Hematopoietic multipotent progenitor cell treated with erythropoietin and hydrocortisone succinate and interleukin-3 and kit ligand, for 6 days (in vitro differentiated cells): Measurements from ENCODE around the gene CYP17A1.
"Not testable (repeated sequence)": the region's sequence is repeated elsewhere in the genome, so short reads cannot be mapped to it uniquely, and the experiment has no call there.

ENCODE experiments used
- DNase-seq: peaks from one replicate; pipeline ENCODE4 v3.0.0-alpha.2; 2015

CYP17A1 gene

GRCh38 chr10:102837230-102837721 lies at the start of gene CYP17A1:
Gene CYP17A1, minus strand, starts transcription at chr10:102837413. Its CDS starts 52 bp downstream, at chr10:102837361.
- peak; percentile 49 for DNase-seq

GRCh38 chr10:102880256-102880655 lies 43.0 kb upstream of the CYP17A1 start:
- DNase-seq, result no peak

- no peak for DNase-seq
Observed at GRCh38 chr10:102878629-102879028, 41.4 kb upstream of the CYP17A1 start.

GRCh38 chr10:102876747-102877153 lies 39.5 kb upstream of the CYP17A1 start:
- no peak for DNase-seq

- DNase-seq, result no peak
Observed at GRCh38 chr10:102872163-102872562, 35.0 kb upstream of the CYP17A1 start.

GRCh38 chr10:102870221-102870620 lies 33.0 kb upstream of the CYP17A1 start:
- DNase-seq, result no peak

- DNase-seq, result peak; percentile 46
Observed at GRCh38 chr10:102869258-102870198, 32.3 kb upstream of the CYP17A1 start, which contains the start of gene AS3MT. Gene AS3MT, plus strand, starts transcription at chr10:102869470. Its CDS starts 123 bp downstream, at chr10:102869593.

GRCh38 chr10:102868911-102869257 lies 31.7 kb upstream of the CYP17A1 start:
- no peak for DNase-seq

GRCh38 chr10:102865620-102866019 lies 28.4 kb upstream of the CYP17A1 start:
- DNase-seq, result no peak

GRCh38 chr10:102863660-102864059 lies 26.4 kb upstream of the CYP17A1 start:
- peak; percentile 70 for DNase-seq

- no peak for DNase-seq
Observed at GRCh38 chr10:102859911-102860310, 22.7 kb upstream of the CYP17A1 start.

- DNase-seq, result no peak
Observed at GRCh38 chr10:102856758-102857424, 19.7 kb upstream of the CYP17A1 start.

- DNase-seq, result peak; percentile 37
Observed at GRCh38 chr10:102855731-102856436, 18.7 kb upstream of the CYP17A1 start.

- DNase-seq, result not testable (repeated sequence)
Observed at GRCh38 chr10:102853237-102853636, 16.0 kb upstream of the CYP17A1 start.

GRCh38 chr10:102850025-102850518 lies 12.9 kb upstream of the CYP17A1 start:
- DNase-seq, result no peak

GRCh38 chr10:102845352-102845902 lies 8.2 kb upstream of the CYP17A1 start:
- DNase-seq, result no peak

- DNase-seq, result not testable (repeated sequence)
Observed at GRCh38 chr10:102844190-102844776, 7.1 kb upstream of the CYP17A1 start.

GRCh38 chr10:102843139-102843538 lies 5.9 kb upstream of the CYP17A1 start:
- not testable (repeated sequence) for DNase-seq

GRCh38 chr10:102841827-102842345 lies 4.7 kb upstream of the CYP17A1 start:
- DNase-seq, result no peak

- DNase-seq, result not testable (repeated sequence)
Observed at GRCh38 chr10:102838276-102838927, 1.2 kb upstream of the CYP17A1 start.

GRCh38 chr10:102835007-102835482 lies 2.2 kb downstream of the CYP17A1 start:
- DNase-seq, result peak; percentile 93
